GM10248 (cell line): Measurements from ENCODE around the gene MAP4K4.

ENCODE experiments used
- CTCF ChIA-PET: fragments of 300-600 bp; sonication (Branson Sonifier 250); formaldehyde crosslinking; extraction: SDS; loops from one replicate; lab custom pipeline; 2021; ENCODE audit warnings: antibody characterized with exemption; lab: Yijun Ruan, JAX
- POLR2A ChIA-PET: fragments of 350-650 bp; sonication (Branson Sonifier 250); formaldehyde crosslinking; extraction: SDS; loops from one replicate; lab custom pipeline; 2020; ENCODE audit warnings: antibody characterized with exemption; lab: Yijun Ruan, JAX
- DNase-seq: peaks from one replicate; pipeline ENCODE4 v3.0.0; 2012; ENCODE audit errors: extremely low spot score
- CTCF ChIP-seq: IDR thresholded peaks from 2 replicates; pipeline ENCODE4 v1.5.1; 2012; ENCODE audit warnings: mild to moderate bottlenecking, low read depth; ENCODE audit errors: extremely low read depth, missing control alignments, control extremely low read depth

Gene MAP4K4

GRCh38 chr2:101803945-101804696 lies 106.6 kb downstream of the MAP4K4 start:
- no peak for TF ChIP-seq CTCF
- DNase-seq = no peak
- CTCF ChIA-PET = interaction anchor here (0.9 kb wide), 1 partner anchor 23 kb away, joined by 4 read pairs; no protein-coding TSS in a partner anchor
- POLR2A ChIA-PET = no interaction called here

GRCh38 chr2:101805152-101806088 lies 107.9 kb downstream of the MAP4K4 start:
- POLR2A ChIA-PET = no interaction called here
- CTCF ChIA-PET = interaction anchor here (0.9 kb wide), 1 partner anchor 25 kb away, joined by 4 read pairs; no protein-coding TSS in a partner anchor
- no peak for DNase-seq
- TF ChIP-seq CTCF = no peak

GRCh38 chr2:101806123-101806522 lies 108.6 kb downstream of the MAP4K4 start:
- ChIA-PET CTCF (interaction anchor here (0.7 to 1.2 kb wide), 2 partner anchors 16 to 23 kb away, joined by 3 read pairs; no protein-coding TSS in a partner anchor), POLR2A (no interaction called here)
- no peak for TF ChIP-seq CTCF
- peak; percentile 14 for DNase-seq

- no peak for TF ChIP-seq CTCF
- DNase-seq = no peak
- CTCF ChIA-PET = interaction anchor here (0.7 to 1.2 kb wide), 2 partner anchors 15 to 24 kb away, joined by 3 read pairs; no protein-coding TSS in a partner anchor
- POLR2A ChIA-PET = no interaction called here
Measured at GRCh38 chr2:101806701-101807100, 109.2 kb downstream of the MAP4K4 start.

- CTCF ChIA-PET = interaction anchor here (1.2 kb wide), 1 partner anchor 24 kb away, joined by 3 read pairs; no protein-coding TSS in a partner anchor
- no peak for DNase-seq
- POLR2A ChIA-PET = no interaction called here
- TF ChIP-seq CTCF = no peak
Measured at GRCh38 chr2:101807242-101807641, 109.7 kb downstream of the MAP4K4 start.

- ChIA-PET POLR2A (interaction anchor here (0.7 kb wide), 1 partner anchor 23 kb away, joined by 6 read pairs; no protein-coding TSS in a partner anchor), CTCF (interaction anchor here (0.8 to 1.1 kb wide), 2 partner anchors 12 to 38 kb away, joined by 4 to 5 read pairs; no protein-coding TSS in a partner anchor)
- DNase-seq = no peak
- TF ChIP-seq CTCF = no peak
Measured at GRCh38 chr2:101808006-101808562, 110.6 kb downstream of the MAP4K4 start.
